Activated CD4-positive, alpha-beta T cell treated with anti-CD3 and anti-CD28 coated beads for 4 hours (primary cell): ENCODE measurements around the gene ARFIP1.
"Not testable (repeated sequence)": the region's sequence is repeated elsewhere in the genome, so short reads cannot be mapped to it uniquely, and the experiment has no call there.

ENCODE experiments used
- DNase-seq, 2 donors: peaks; one replicate each; pipeline ENCODE4 v3.0.0-alpha.2; 2020

The ARFIP1 gene

DNA sequence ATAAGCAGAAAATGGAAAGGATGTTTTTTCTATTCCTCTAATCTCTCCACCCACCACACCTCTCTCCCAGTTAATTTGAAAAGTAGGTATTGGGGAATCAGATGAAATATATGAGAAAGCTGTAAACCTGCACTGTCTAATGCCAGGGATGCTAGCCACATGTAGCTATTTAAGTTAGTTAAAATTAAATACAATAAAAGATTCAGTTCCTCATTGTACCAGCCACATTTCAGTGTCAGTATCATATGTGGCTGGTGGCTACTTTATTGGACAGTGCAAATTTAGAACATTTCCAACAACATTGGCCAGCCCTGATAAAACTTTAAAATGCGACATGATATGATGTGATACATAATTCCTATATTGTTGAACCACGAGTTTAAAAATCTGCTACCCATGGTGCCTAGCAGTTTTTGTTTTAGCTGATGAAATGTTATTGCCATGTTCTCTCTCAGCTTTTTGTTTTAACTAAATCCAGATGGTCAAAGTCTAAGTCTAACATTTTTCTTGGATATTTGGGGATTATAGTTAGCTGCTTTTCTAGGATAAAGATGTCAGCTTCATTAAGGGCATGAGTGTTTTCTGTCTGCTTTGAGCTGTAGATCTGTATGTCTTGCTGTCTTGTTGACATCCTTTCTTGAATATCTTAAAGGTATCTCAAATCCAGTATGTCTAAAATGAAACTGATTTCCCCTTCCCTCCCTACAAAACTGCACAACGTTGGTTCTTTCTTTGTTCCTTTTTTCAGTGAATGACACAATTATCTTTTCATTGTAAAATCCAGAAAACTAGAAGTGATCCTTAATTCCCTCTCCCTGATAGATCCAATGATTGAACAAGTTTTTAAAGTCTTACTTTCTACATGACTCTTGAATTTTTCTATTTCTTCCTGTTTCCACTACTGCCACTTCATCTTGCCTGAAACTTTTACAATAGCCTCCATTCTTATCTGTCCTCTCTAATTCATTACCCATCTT, 6.2 kb downstream of the ARFIP1 start:
- no peak for DNase-seq

DNA sequence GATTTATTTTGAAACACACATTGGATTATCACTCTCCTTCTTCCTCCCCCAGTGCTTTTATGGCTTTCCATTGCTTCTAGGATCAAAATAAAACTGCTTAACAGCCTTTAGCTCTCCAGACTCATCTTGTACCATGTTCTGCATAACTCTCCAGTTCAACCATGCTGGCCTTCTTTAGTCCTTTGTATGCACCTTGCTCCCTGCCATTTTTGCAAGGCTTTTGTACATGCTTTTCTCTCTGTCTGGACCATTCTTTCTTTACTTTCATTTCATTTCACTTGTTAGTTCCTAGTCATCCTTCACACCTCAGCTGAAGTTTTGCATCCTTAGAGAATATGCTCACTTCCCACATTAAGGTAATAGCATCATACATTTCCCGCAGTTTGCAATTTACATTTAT, 6.9 kb downstream of the ARFIP1 start:
- DNase-seq, result no peak

DNA sequence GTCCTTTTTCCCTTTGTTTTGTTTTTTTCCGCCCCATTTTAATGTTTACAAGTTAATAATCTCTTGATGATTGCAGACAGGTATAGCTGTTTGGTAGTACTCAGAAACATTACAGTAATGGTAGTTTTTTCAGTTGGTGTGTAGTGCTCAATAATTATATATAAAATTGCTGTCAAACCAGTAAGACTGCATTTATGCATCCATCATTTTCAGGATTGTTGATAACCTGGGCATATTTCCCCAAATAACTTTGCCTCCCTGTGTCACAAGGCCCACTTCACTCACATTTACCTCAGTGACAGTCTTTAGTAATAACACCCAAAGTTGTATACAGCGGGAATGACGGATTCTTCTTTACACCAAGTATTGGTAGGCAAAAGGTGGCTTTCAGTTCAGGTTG, 16.1 kb downstream of the ARFIP1 start:
- no peak for DNase-seq

DNA sequence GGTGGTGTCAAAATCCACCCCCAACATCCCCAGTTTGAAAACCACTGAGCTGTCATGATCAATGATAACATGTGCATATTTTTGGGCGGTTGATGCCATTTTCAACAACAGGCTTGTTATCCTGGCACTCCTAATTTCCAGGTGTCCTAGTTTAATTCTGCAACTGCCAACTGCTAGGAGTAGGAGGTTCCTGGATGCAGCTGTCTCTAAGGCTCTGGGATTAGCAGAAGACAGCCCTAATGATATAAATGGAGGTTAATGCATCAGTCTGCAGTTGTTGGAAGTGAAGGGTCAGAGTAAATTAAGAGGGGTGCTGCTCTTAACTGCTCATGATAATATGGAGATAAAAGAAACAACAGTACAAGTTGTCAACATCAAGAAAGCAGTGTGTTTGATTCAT, 23.8 kb downstream of the ARFIP1 start:
- DNase-seq, result no peak

DNA sequence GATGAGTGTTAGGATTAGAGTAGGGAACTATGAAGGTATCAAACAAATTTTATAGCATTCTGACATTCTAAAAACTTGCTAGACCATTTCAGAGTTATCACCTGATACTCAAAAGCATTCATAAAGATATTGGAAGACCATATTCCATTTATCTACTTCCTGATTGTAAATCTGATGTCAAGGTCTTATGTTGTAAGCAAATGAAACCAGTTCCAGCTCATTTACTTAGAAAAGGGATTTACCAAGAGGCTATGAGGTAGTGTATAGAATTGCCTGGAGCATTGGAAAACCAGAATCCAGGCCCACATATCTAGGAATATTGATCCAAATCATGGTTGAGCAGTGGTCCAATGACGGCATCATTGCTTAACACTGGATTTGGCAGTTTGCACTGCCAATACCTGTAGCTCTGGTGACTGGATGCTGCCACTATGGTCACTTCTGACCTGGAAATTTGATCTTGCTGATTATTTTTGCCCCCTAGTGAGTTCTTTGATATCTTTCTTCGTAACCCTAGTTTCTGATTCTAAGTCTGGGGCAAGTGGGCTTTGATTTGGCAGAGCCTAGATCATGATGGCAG, 25.4 kb downstream of the ARFIP1 start:
- no peak for DNase-seq

DNA sequence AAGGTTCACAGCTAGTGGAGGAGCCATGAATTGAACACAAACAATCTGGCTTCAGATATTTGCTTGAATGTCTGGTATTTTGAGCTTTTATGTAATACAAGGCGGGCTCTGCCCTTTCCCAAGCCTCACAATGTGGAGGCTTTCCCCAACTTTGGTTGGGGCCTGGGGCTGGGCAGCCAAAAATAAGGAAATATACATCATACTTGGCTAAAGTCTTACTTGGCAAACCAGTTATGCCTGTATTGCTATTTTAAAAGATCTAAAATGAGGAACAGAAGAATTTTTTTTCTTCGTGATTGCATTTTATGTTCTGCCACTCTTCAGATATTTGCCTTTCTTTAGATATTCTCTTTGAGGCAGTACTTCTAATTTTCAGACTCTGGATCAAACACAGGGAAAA, 26.1 kb downstream of the ARFIP1 start:
- no peak for DNase-seq

DNA sequence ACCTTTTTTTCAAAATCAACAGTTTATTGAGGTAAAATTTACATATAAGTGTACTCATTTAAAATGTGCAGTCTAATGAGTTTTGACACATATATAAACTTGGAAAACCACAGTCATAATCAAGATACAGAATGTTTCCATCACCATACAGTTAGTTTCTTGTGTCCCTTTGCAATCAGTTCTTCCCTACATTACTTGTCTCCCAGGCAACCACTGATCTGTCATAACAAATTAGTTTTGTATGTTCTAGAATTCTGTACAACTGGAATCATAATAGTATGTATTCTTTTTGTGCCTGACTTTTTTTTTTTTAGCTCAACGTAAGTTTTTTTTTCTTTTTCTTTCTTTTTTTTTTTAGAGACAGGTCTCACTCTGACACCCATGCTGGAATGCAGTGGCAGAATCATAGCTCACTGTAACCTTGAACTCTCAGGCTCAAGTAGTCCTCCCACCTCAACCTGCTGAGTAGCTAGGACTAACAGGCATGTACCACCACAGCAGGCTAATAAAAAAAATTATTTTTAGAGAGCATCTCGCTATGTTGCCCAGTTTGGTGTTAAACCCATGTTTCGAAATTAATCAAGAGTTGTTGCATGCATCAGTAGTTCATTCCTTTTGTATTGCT, 26.9 kb downstream of the ARFIP1 start:
- no peak for DNase-seq

DNA sequence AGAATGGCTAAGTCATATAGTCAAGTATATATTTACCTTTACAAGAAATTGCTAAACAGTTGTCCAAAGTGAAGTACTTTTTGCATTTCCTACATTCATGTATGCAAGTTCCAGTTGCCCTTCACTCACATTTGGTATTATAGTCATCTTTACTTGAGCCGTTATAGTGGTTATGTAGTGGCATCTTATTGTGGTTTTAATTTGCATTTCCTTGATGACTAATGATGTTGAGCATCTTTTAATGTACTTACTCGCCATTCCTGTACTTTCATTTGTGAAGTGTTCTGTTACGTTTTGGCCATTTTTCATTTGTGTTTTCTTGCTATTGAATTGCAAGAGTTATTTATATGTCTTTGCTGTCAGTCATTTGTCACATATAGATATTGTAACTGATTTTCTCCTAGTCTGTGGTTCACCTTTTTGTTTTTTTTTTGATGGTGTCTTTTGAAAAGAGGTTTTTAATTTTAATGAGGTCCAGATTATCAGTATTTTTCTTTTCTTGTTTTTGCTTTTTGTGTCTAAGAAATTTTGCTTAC, 27.6 kb downstream of the ARFIP1 start:
- DNase-seq, result no peak

DNA sequence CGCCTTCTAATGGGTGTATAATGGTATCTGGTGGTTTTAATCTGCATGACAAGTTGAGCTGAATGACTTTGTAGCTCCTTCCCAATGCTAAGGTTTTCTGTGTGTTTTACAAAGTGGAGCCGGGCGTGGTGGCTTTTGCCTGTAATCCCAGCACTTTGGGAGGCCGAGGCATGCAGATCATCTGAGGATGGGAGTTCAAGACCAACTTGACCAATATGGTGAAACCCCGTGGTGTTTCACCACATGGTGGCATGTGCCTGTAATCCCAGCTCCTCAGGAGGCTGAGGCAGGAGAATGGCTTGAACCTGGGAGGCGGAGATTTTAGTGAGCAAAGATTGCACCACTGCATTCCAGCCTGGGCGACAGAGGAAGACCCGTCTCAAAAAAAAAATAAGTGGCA, 28.9 kb downstream of the ARFIP1 start:
- no peak for DNase-seq

DNA sequence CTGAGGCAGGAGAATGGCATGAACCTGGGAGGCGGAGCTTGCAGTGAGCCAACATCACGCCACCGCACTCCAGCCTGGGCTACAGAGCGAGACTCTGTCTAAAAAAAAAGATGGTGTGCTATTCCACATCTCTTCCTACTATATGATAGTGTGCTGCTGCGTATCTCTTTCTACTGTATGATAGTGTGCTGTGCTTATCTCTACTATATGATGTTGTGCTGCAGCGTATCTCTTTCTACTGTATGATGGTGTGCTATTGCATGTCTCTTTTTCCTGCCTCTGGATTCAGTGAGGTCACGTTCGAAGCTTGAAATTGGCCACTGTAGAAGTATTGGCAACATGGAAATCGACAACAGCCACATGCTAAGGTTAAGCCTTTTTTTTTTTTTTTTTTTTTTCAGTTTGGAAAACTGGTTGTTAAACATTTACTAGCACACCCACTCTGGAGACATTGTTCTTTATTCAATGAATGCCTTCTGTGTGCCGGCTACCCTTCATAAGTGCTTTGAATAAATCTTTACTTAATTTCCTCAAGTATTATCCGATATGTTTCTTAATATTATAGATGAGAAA, 31.0 kb downstream of the ARFIP1 start:
- no peak for DNase-seq

DNA sequence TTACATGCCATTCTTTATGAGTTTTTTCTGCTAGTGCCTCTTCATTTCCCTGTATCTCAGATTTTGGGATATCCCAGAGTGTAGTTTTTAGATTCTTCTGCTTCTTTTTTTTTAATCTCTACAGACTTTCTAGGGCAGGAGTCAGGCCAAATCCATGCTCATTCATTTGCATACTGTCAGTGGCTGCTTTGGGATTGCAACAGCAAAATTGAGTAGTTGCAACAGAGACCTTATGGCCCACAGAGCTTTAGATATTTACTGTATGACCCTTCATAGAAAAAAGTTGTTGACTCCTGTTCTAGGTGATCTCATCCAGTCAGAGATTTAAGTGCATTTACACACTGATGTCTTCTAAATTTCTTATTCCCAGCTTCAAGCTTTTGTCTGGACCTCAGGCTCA, 35.3 kb downstream of the ARFIP1 start:
- DNase-seq, result no peak

DNA sequence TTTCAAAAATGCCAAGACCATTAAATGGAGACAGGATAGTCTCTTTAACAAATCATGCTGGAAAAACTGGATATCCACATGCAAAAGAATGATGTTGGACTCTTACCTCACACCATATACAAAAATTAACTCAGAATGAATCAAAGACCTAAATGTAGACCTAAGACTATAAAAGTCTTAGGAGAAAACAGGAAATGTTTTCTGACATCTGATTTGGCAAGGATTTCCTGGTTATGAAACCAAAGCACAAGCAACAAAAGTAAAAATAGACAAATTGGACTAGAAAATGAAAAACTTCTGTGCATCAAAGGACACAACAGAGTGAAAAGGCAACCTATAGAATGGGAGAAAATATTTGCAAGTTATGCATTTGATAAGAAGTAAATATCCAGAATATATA, 37.6 kb downstream of the ARFIP1 start:
- DNase-seq, result no peak

DNA sequence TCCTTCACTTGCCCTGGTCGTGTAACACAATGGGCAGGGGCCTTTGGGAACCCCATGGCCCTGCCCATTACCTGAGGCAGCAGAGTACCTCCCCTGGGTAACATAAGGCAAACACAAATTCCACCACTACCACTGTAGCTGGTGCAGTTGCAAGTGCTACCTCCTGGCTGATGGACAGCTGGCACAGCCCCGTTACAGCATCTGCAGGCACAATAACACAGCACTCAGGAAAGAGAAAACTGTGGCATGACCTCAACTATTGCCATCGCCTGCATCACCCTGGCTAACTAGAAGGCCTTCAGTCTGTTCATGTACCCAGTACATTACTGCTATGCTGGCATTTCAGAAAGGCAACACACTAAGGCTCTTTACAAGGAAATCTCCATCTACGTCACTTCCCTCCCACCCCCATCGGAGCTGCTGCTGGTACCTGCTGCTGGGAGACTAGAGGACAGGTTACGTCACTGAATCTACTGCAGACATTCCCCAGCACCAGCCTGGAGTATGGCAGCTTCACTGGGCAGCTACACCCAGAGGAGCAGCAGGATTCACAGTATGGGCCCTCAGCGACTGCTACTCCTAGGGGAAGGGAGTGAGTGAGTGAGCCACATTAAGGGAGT, 39.4 kb downstream of the ARFIP1 start:
- DNase-seq, result no peak

DNA sequence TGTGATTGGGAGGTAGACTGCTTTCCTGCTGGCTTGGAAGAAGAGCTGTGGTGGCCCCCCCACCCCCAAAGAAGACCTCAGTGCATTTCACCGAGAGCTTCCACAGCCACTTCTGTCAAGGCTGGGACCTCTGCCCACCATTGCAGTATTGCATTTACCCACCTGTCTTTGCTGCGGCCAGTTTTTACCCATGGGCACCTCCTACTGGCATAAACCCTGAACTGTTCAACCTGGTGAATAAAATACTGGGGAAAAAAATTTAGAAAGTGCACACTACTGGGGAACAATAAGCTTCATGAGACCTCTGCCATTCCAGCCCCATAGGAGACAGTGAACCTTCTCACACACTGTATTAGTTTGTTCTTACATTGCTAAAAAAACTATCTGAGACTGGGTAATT, 40.3 kb downstream of the ARFIP1 start:
- no peak for DNase-seq

DNA sequence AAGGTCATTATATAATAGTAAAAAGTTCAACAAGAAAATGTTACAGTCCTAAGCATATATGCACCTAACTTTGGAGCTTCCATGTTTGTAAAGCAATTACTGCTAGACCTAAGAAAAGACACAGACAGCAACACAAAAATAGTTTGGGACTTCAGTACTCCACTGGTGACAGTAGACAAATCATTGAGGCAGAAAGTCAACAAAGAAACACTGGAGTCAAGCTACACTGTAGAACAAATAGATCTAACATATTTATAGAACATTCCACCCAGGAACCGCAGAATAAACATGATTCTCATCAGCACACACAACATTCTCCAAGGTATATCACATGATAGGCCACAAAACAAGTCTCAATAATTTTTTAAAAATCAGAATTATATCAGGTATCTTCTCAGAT, 42.6 kb downstream of the ARFIP1 start:
- no peak for DNase-seq

DNA sequence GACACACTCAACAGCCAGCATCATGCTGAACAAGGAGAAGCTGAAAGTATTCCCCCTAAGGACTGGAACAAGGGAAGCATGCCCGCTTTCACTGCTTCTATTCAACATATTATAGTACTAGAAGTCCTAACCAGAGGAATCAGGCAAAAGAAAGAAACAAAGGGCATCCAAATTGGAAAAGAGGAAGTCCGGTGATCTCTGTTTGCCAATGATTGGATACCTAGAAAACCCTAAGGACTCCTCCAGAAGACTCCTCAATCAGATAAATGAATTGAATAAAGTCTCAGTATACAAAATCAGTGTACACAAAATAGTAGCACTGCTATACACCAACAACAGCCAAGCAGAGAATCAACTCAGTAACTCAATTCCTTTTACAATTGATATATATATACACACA, 44.8 kb downstream of the ARFIP1 start:
- DNase-seq, result no peak

DNA sequence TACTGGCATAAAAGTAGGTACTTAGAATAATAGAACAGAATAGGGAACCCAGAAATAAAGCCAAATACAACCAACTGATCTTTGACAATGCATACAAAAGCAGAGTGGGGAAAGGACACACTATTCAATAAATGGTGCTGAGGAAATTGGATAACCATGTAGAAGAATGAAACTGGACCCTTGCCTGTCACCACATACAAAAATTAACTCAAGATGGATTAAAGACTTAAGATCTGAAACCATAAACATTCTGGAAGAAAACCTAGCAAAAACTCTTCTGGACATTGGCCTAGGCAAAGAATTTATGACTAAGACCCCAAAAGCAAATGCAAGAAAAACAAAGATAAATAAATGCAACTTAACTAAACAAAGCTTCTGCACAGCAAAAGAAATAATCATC, 45.6 kb downstream of the ARFIP1 start:
- no peak for DNase-seq

DNA sequence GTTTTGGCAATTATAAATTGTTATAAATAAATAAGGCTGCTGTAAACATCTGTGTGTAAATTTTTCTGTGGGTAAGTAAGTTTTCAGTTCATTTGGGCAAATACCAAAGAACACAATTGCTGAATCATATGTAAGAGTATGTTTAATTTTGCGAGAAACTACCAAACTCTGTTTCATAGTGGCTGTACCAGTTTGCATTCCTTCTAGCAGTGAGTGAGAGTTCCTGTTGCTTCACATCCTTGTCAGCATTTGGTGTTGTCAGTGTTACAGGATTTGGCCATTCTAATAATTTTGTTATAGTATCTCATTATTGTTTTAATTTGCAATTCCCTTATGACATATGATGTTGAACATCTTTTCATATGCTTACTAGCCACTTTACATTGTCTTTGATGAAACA, 48.4 kb downstream of the ARFIP1 start:
- no peak for DNase-seq

DNA sequence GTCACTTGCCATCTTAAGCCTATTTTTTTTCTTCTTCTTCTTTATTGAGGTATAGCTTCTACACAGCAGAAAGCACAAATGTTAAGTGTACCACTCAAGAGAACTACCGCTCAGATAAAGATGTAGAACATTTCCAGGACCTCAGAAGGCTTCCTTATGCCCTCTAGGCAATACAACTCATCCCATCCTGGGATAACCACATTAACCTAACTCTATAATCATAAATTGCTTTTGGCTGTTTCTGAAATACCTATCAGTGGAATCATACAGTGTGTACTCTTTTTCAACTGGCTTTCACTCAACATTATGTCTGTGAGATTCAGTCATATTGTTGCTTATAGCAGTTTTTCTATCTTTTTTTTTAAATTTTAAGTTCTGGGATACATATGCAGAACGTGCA, 51.7 kb downstream of the ARFIP1 start:
- no peak for DNase-seq

DNA sequence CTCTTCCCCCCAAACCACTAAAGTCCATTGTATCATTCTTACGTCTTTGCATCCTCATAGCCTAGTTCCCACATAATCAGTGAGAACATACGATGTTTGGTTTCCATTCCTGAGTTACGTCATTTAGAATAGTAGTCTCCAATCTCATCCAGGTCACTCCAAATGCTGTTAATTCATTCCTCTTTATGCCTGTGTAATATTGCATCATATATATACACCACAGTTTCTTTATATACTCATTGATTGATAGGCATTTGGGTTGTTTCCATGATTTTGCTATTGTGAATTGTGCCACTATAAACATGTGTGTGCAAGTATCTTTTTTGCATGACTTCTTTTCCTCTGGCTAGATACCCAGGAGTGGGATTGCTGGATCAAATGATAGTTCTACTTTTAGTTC, 57.2 kb downstream of the ARFIP1 start:
- no peak for DNase-seq

DNA sequence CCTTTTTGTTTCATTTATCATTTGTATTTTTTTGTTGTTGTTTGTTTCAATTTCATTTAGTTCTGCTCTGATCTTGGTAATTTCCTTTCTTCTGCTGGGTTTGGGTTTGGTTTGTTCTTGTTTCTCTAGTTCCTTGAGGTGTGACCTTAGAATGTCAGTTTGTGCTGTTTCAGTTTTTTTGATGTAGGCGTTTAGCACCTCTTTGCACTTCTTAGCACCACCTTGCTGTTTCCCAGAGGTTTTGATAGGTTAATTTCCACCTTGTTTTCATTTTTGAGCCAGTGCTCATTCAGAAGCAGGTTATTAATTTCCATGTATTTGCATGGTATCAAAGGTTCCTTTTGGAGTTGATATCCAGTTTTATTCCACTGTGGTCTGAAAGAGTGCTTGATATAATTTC, 60.0 kb downstream of the ARFIP1 start:
- not testable (repeated sequence) for DNase-seq

DNA sequence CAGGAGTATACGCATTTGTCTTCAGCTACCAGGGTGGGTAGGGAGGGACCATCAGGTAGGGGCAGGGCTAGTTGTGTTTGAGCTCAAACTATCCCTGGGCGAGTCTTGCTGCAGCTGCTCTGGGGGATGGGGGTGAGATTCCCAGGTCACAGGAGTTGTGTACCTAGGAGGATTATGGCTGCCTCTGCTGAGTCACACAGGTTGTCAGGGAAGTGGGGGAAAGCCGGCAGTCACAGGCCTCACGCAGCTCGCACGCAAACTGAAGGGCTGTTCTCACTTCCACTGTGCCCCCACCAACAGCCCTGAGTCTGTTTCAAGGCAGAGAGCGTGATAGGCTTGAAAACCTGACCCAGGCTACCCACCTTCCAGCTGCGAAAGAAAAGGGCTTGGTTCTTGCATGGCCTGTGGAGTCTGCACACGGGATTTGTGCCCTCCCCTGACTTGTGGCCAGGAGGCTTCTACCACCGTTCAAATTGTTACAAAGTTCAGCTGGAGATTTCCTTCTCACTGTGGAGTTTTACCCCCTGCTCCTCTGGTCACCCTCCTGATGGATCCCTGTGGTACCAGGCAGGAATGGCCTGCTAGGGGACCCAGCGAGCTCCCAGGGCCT, 63.8 kb downstream of the ARFIP1 start:
- DNase-seq, result no peak

DNA sequence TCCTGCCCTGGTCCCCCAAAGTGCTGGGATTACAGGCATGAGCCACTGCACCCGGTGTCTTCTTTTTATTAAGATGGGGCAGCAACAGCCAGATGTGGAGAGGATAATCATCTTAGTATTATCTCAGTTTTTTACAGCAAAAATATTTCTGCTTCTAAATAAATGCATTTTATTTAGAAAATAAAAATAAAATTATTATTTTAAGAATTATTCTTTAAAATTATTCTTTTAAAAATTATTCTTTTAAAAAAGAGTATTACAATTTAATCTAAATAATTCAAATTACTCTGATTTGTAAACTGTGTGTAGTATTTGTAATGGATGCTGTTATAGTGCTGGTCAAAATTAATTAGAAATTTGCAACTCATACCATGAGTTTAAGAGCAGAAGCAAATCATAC, 67.6 kb downstream of the ARFIP1 start:
- DNase-seq, result no peak
